H1 (cell line): ENCODE data around the gene ISG15. TPM values are rescaled to one million over a fixed set of nuclear protein-coding genes. Genes with fewer than 3 reads are reported as not detected.
A peak's percentile ranks its signal among the peaks of the same experiment; 100 is the strongest.

ENCODE experiments used
- CTCF ChIA-PET: fragments of 300-600 bp; sonication (Branson Sonifier 250); formaldehyde crosslinking; loops from one replicate; lab custom pipeline; 2021; ENCODE audit not compliant: partially characterized antibody; lab: Charles Lee
- POLR2A ChIA-PET: fragments of 300-600 bp; sonication (Branson Sonifier 250); formaldehyde crosslinking; loops from one replicate; lab custom pipeline; 2021; ENCODE audit warnings: inconsistent platforms; ENCODE audit not compliant: partially characterized antibody; lab: Charles Lee
- DNase-seq, 2 experiments: peaks; one replicate each; pipeline versions ENCODE4 v3.0.0 to v3.0.0-alpha.2; 2010 to 2022; ENCODE audit warnings: low spot score in 2 of 2, low read depth in 1 of 2, mixed read lengths in 1 of 2
- FAIRE-seq: peaks from 2 replicates; lab custom pipeline; 2011; peaks lifted over from hg19 to GRCh38; lab: Jason Lieb, UNC
- H2AFZ ChIP-seq: 2 replicates; pipeline ENCODE4 v1.8.1; 2012; ENCODE audit warnings: low read length, inconsistent platforms
- H2AK5ac ChIP-seq: 2 replicates; pipeline ENCODE4 v1.6.1; 2013; ENCODE audit warnings: low read depth, low read length
- H2BK120ac ChIP-seq: replicated peaks from 2 replicates; pipeline ENCODE3; 2013; ENCODE audit warnings: low read depth, low read length, inconsistent platforms
- H2BK12ac ChIP-seq: 2 replicates; pipeline ENCODE4 v1.6.1; 2013; ENCODE audit warnings: low read depth, low read length
- H2BK15ac ChIP-seq: 2 replicates; pipeline ENCODE4 v1.6.1; 2013; ENCODE audit warnings: low read length
- H2BK20ac ChIP-seq: 2 replicates; pipeline ENCODE4 v1.6.1; 2013; ENCODE audit warnings: low read length
- H2BK5ac ChIP-seq: 2 replicates; pipeline ENCODE4 v1.6.1; 2013; ENCODE audit warnings: low read depth, low read length
- H3K14ac ChIP-seq: 2 replicates; pipeline ENCODE4 v1.6.1; 2013; ENCODE audit warnings: inconsistent platforms; ENCODE audit not compliant: insufficient read length
- H3K18ac ChIP-seq: 2 replicates; pipeline ENCODE4 v1.6.1; 2013; ENCODE audit warnings: low read length; ENCODE audit errors: extremely low read depth
- H3K23ac ChIP-seq: 2 replicates; pipeline ENCODE4 v1.6.1; 2013; ENCODE audit warnings: inconsistent platforms; ENCODE audit not compliant: insufficient read length
- H3K23me2 ChIP-seq: 2 replicates; pipeline ENCODE4 v1.6.1; 2013; ENCODE audit warnings: low read depth, low read length
- H3K27ac ChIP-seq: 2 replicates; pipeline ENCODE4 v1.6.1; 2011; ENCODE audit warnings: low read depth, low read length, inconsistent platforms
- H3K27me3 ChIP-seq, 4 experiments: replicated peaks in 1 of 4; 1 replicate in 1 of 4; 2 replicates in 3 of 4; pipeline versions ENCODE4 v1.6.1 to v1.8.1; 2011 to 2013; ENCODE audit warnings: low read length in 3 of 4, mild to moderate bottlenecking in 3 of 4, inconsistent platforms in 2 of 4, mixed read lengths in 2 of 4, moderate library complexity in 1 of 4; ENCODE audit not compliant: control insufficient read depth in 3 of 4, insufficient read depth in 3 of 4; ENCODE audit errors: extremely low read depth in 1 of 4
- H3K36me3 ChIP-seq, 4 experiments: 2 replicates each; pipeline versions ENCODE4 v1.6.1 to v1.8.1; 2011 to 2013; ENCODE audit warnings: mild to moderate bottlenecking in 4 of 4, low read length in 3 of 4, moderate library complexity in 2 of 4, control low read depth in 1 of 4, inconsistent platforms in 1 of 4; ENCODE audit not compliant: insufficient read depth in 4 of 4, control insufficient read depth in 2 of 4
- H3K4ac ChIP-seq: replicated peaks from 2 replicates; pipeline ENCODE3; 2013; ENCODE audit warnings: low read length, low read depth, mixed read lengths, inconsistent platforms; ENCODE audit not compliant: insufficient read length
- H3K4me1 ChIP-seq, 4 experiments: replicated peaks in 1 of 4; 1 replicate in 1 of 4; 2 replicates in 3 of 4; pipeline versions ENCODE4 v1.6.1 to v1.8.1; 2011 to 2013; ENCODE audit warnings: low read length in 3 of 4, inconsistent platforms in 2 of 4, mixed read lengths in 1 of 4; ENCODE audit not compliant: insufficient read depth in 4 of 4, control insufficient read depth in 3 of 4
- H3K4me2 ChIP-seq, 2 experiments: 2 replicates each; pipeline versions ENCODE4 v1.6.1 to v1.8.1; 2011 to 2013; ENCODE audit warnings: low read depth in 2 of 2, low read length in 2 of 2, control low read depth in 1 of 2, inconsistent platforms in 1 of 2, mild to moderate bottlenecking in 1 of 2; ENCODE audit not compliant: insufficient read depth in 1 of 2
- H3K4me3 ChIP-seq, 4 experiments: fragments of 200-600, 300-600 bp in 1 of 4; sonication (generic), shearing (Covaris generic), sonication (Bioruptor Twin) in 1 of 4; 2 replicates each; pipeline versions ENCODE4 v1.5.1 to v1.8.1; 2011 to 2016; ENCODE audit warnings: low read length in 4 of 4, low read depth in 3 of 4, control low read depth in 2 of 4, inconsistent platforms in 2 of 4, mild to moderate bottlenecking in 2 of 4, mixed read lengths in 1 of 4, moderate library complexity in 1 of 4; ENCODE audit not compliant: insufficient read depth in 2 of 4; ENCODE audit errors: extremely low read depth in 1 of 4
- H3K56ac ChIP-seq: replicated peaks from 2 replicates; pipeline ENCODE3; 2013; ENCODE audit warnings: low read depth, mild to moderate bottlenecking, mixed read lengths, low read length, inconsistent platforms; ENCODE audit not compliant: insufficient read length
- H3K79me1 ChIP-seq: 2 replicates; pipeline ENCODE4 v1.6.1; 2013; ENCODE audit warnings: low read depth, low read length, control low read depth
- H3K79me2 ChIP-seq, 2 experiments: 2 replicates each; pipeline versions ENCODE4 v1.6.1 to v1.8.1; 2012 to 2013; ENCODE audit warnings: low read length in 2 of 2, mild to moderate bottlenecking in 2 of 2, inconsistent platforms in 1 of 2; ENCODE audit not compliant: insufficient read depth in 2 of 2, control insufficient read depth in 1 of 2
- H3K9ac ChIP-seq, 4 experiments: replicated peaks in 1 of 4; 1 replicate in 1 of 4; 2 replicates in 3 of 4; pipeline versions ENCODE4 v1.6.1 to v1.8.1; 2011 to 2013; ENCODE audit warnings: low read depth in 3 of 4, low read length in 3 of 4, control low read depth in 2 of 4, mild to moderate bottlenecking in 2 of 4, moderate library complexity in 2 of 4, inconsistent platforms in 1 of 4; ENCODE audit errors: extremely low read depth in 1 of 4
- H3K9me3 ChIP-seq, 2 experiments: 2 replicates each; pipeline versions ENCODE4 v1.6.1 to v1.8.1; 2012 to 2013; ENCODE audit warnings: mild to moderate bottlenecking in 2 of 2, moderate library complexity in 2 of 2, control low read depth in 1 of 2, inconsistent platforms in 1 of 2, low read depth in 1 of 2, low read length in 1 of 2, mixed read lengths in 1 of 2; ENCODE audit not compliant: insufficient read depth in 2 of 2
- H4K20me1 ChIP-seq, 2 experiments: replicated peaks in 1 of 2; 2 replicates each; pipeline versions ENCODE3 to v1.8.1; 2011 to 2013; ENCODE audit warnings: inconsistent platforms in 2 of 2, low read length in 2 of 2, mild to moderate bottlenecking in 1 of 2; ENCODE audit not compliant: insufficient read depth in 2 of 2, control insufficient read depth in 1 of 2
- H4K5ac ChIP-seq: 2 replicates; pipeline ENCODE4 v1.6.1; 2013; ENCODE audit warnings: low read length, low read depth, mixed read lengths, inconsistent platforms; ENCODE audit not compliant: insufficient read length
- H4K8ac ChIP-seq: 2 replicates; pipeline ENCODE4 v1.8.0; 2013; ENCODE audit warnings: mild to moderate bottlenecking, moderate library complexity, low read length, inconsistent platforms; ENCODE audit not compliant: insufficient read depth; ENCODE audit errors: extremely low read depth
- H4K91ac ChIP-seq: replicated peaks from 2 replicates; pipeline ENCODE3; 2013; ENCODE audit warnings: low read length, mixed read lengths, inconsistent platforms; ENCODE audit not compliant: insufficient read length
- ASH2L ChIP-seq: fragments of 200-600, 300-600 bp; sonication (generic); IDR thresholded peaks from one replicate; pipeline ENCODE4 v1.7.1; 2017; ENCODE audit warnings: low read length
- BRCA1 ChIP-seq: IDR thresholded peaks from 2 replicates; pipeline ENCODE4 v1.6.1; 2012; ENCODE audit warnings: low read depth, low read length, improper control_type of control experiment
- POLR2A ChIP-seq, 2 experiments: IDR thresholded peaks; 1 replicate in 1 of 2; 2 replicates in 1 of 2; pipeline ENCODE4 v1.6.1; 2011; ENCODE audit warnings: low read depth in 2 of 2, low read length in 2 of 2, mild to moderate bottlenecking in 2 of 2; ENCODE audit errors: control extremely low read depth in 1 of 2
- WGBS, 2 experiments: shearing (Covaris generic) in 1 of 2; methylation state at CpG; one replicate each; pipeline versions ENCODE4 v1.1.6 to v1.1.7; 2013 to 2015; ENCODE audit warnings: low lambda C conversion rate in 2 of 2, mixed read lengths in 2 of 2, inconsistent platforms in 1 of 2, low coverage in 1 of 2, missing lambda C conversion rate in 1 of 2; ENCODE audit not compliant: insufficient replicate concordance in 2 of 2, insufficient coverage in 1 of 2, insufficient read length in 1 of 2; ENCODE audit errors: extremely low coverage in 1 of 2, missing lambda C conversion rate in 1 of 2; 5-methylcytosine and 5-hydroxymethylcytosine counted together
- polyA plus RNA-seq, 7 experiments: library from polyadenylated mRNA; depleted of rRNA in 3 of 7; stranded (reverse) in 5 of 7; unstranded in 2 of 7; fragments of >200 nt in 5 of 7; fragments of 200-250 nt in 2 of 7; gene quantifications; 1 replicate in 5 of 7; 2 replicates in 1 of 7; 4 replicates in 1 of 7; pipeline versions ENCODE4 v1.2.1 to v1.2.3, GENCODE V29; 2011 to 2013; ENCODE audit warnings: missing spikeins in 2 of 7, mixed read lengths in 2 of 7
- total RNA-seq: library from RNA; stranded (reverse); fragmentation: NEBNext Ultra II Directional; extraction: Animal tissue kit (Norgen Biotek cat#: 25700); gene quantifications from 2 replicates; pipeline ENCODE4 v1.2.1, GENCODE V29; 2021

The ISG15 gene
- total and polyA plus RNA-seq, 2 of the 8 experiments (the other 6 are each of a cell fraction or from before 2014, with no cell fraction given): 29.3 to 121 TPM

- Histone ChIP-seq H2BK20ac (peak overlapping the region; percentile 98), H4K5ac (peak overlapping the region; percentile 53), H3K27ac (peak overlapping the region; percentile 20; the same call in 1 of the 2 replicates), H4K91ac (peak overlapping the region; percentile 98), H2AK5ac (peak overlapping the region; percentile 99), H3K4me3 (no peak overlapping the region), H2BK120ac (no peak overlapping the region), H4K20me1 (peaks cover 6 to 19% of the 10 kb centered on the region in 2 experiments), H2BK5ac (peak overlapping the region; percentile 96; the same call in 1 of the 2 replicates), H3K79me2 (peaks cover 0 to 13% of the 10 kb centered on the region in 2 experiments; a peak in 1 of 4 replicates), H2BK12ac (peak overlapping the region; percentile 99), H3K56ac (no peak overlapping the region), H3K36me3 (peaks cover 0 to 24% (median 5%) of the 10 kb centered on the region in 4 experiments; a peak in 4 of 8 replicates), H3K9me3 (no peaks in the 10 kb centered on the region), H3K18ac (peak overlapping the region; percentile 99), H3K4me1 (peaks cover 2 to 57% (median 38%) of the 10 kb centered on the region in 4 experiments), H3K14ac (no peak overlapping the region), H3K23ac (no peak overlapping the region), H3K9ac (no peak overlapping the region), H3K4ac (peak overlapping the region; percentile 63), H3K79me1 (peaks cover 16% of the 10 kb centered on the region), H3K23me2 (peaks cover 8% of the 10 kb centered on the region; the same call in 1 of the 2 replicates), H2BK15ac (peak overlapping the region; percentile 88; the same call in 1 of the 2 replicates), H2AFZ (no peak overlapping the region), H3K27me3 (no peaks in the 10 kb centered on the region), H3K4me2 (peak overlapping the region; percentile 13 to 23; a peak in 2 of 4 replicates), H4K8ac (0 out of 2 replicates have a peak overlapping the region, but pooled peaks have one; percentile 82)
- ChIA-PET POLR2A (interaction anchor here (1.0 to 14.9 kb wide), 14 partner anchors 8 to 207 kb away, joined by 3 to 245 read pairs (median 6); partner anchors contain the start of genes HES4, ISG15 and SDF4), CTCF (interaction anchor here (0.8 to 4.2 kb wide), 6 partner anchors 8 to 80 kb away, joined by 3 to 20 read pairs (median 8); partner anchors contain the start of gene ISG15)
- DNase-seq (no peak), FAIRE-seq (no peak)
- peak in 1 of 2 experiments; percentile 44; a peak in 1 of 3 replicates for TF ChIP-seq POLR2A (IDR thresholded peaks at IDR 0.05; ENCODE audit: control extremely low read depth in 1 of 2, low read depth in 2 of 2, low read length in 2 of 2)
- TF ChIP-seq BRCA1: no peak
- peak; percentile 32 for TF ChIP-seq ASH2L
- 67% methylated on average over 8 of the region's 9 CpGs; no CpG with 5 or more reads in 1 of the 2 experiments for WGBS, 2 experiments
Measured at GRCh38 chr1:1024149-1024770, 11.0 kb downstream of the ISG15 start.
